GM19468 (cell line): ENCODE data around the gene OR52W1.
"Not testable (repeated sequence)": the region's sequence is repeated elsewhere in the genome, so short reads cannot be mapped to it uniquely, and the experiment has no call there.

ENCODE experiments used
- ATAC-seq: cut with Tn5 transposase; IDR thresholded peaks from one replicate; pipeline ENCODE4 v1.9.1; 2021; ENCODE audit warnings: mild to moderate bottlenecking, moderate library complexity, moderate number of reproducible peaks; ENCODE audit not compliant: unreplicated experiment; ENCODE audit errors: extremely low read depth

Gene OR52W1

GRCh38 chr11:6214530-6214929 is 15.5 kb downstream of the OR52W1 start:
- ATAC-seq, result no peak

GRCh38 chr11:6216501-6216900 is 17.5 kb downstream of the OR52W1 start:
- ATAC-seq, result no peak

- ATAC-seq, result no peak
Measured at GRCh38 chr11:6217722-6218121, 18.7 kb downstream of the OR52W1 start.

GRCh38 chr11:6219359-6219758 is 20.3 kb downstream of the OR52W1 start:
- ATAC-seq, result no peak

- ATAC-seq, result no peak
Measured at GRCh38 chr11:6223854-6224253, 24.8 kb downstream of the OR52W1 start.

GRCh38 chr11:6224421-6224820 is 25.4 kb downstream of the OR52W1 start:
- no peak for ATAC-seq

GRCh38 chr11:6225024-6225423 is 26.0 kb downstream of the OR52W1 start:
- ATAC-seq, result no peak

- ATAC-seq, result no peak
Measured at GRCh38 chr11:6225896-6226295, 26.9 kb downstream of the OR52W1 start.

GRCh38 chr11:6228520-6228919 is 29.5 kb downstream of the OR52W1 start:
- no peak for ATAC-seq

GRCh38 chr11:6229911-6230310 is 30.9 kb downstream of the OR52W1 start:
- ATAC-seq, result no peak

GRCh38 chr11:6232899-6233298 is 33.9 kb downstream of the OR52W1 start:
- ATAC-seq, result no peak

- no peak for ATAC-seq
Measured at GRCh38 chr11:6233984-6234386, 35.0 kb downstream of the OR52W1 start.

- peak; percentile 98 for ATAC-seq
Measured at GRCh38 chr11:6234387-6235107, 35.5 kb downstream of the OR52W1 start, which contains the start of gene FHIP1B. Gene FHIP1B (minus strand): TSS chr11:6234636. CDS start chr11:6224516, 10,120 bp downstream.

GRCh38 chr11:6237266-6237665 is 38.2 kb downstream of the OR52W1 start:
- ATAC-seq, result no peak

- no peak for ATAC-seq
Measured at GRCh38 chr11:6237761-6238302, 38.8 kb downstream of the OR52W1 start.

GRCh38 chr11:6238902-6239301 is 39.9 kb downstream of the OR52W1 start, which contains the start of gene CNGA4:
Gene CNGA4 (plus strand): TSS chr11:6239089. CDS start chr11:6239207, 118 bp downstream.
- ATAC-seq, result no peak

GRCh38 chr11:6240139-6240538 is 41.1 kb downstream of the OR52W1 start:
- no peak for ATAC-seq

- ATAC-seq, result no peak
Measured at GRCh38 chr11:6240781-6241180, 41.8 kb downstream of the OR52W1 start.

GRCh38 chr11:6241316-6241715 is 42.3 kb downstream of the OR52W1 start:
- no peak for ATAC-seq

GRCh38 chr11:6245536-6245935 is 46.5 kb downstream of the OR52W1 start:
- no peak for ATAC-seq

- no peak for ATAC-seq
Measured at GRCh38 chr11:6248248-6248647, 49.2 kb downstream of the OR52W1 start.

- not testable (repeated sequence) for ATAC-seq
Measured at GRCh38 chr11:6248897-6249296, 49.9 kb downstream of the OR52W1 start.
